GM18867 (cell line): ENCODE data around the gene COLQ.

Experiments
- ATAC-seq: cut with Tn5 transposase; IDR thresholded peaks from one replicate; pipeline ENCODE4 v1.9.1; 2021; ENCODE audit warnings: mild to moderate bottlenecking, moderate library complexity; ENCODE audit not compliant: unreplicated experiment

COLQ gene

GRCh38 chr3:15520804-15521572 is 518 bp downstream of the COLQ start:
- ATAC-seq = no peak

GRCh38 chr3:15520185-15520584 is 1.3 kb downstream of the COLQ start:
- ATAC-seq = no peak

- no peak for ATAC-seq
These were observed 2.4 kb downstream of the COLQ start for GRCh38 chr3:15519096-15519495.

- no peak for ATAC-seq
These were observed 6.7 kb downstream of the COLQ start for GRCh38 chr3:15514663-15515340.

GRCh38 chr3:15513810-15514662 is 7.5 kb downstream of the COLQ start:
- no peak for ATAC-seq

- ATAC-seq = no peak
These were observed 8.4 kb downstream of the COLQ start for GRCh38 chr3:15513116-15513515.

- ATAC-seq = no peak
These were observed 9.3 kb downstream of the COLQ start for GRCh38 chr3:15512166-15512565.

GRCh38 chr3:15511156-15511555 is 10.3 kb downstream of the COLQ start:
- ATAC-seq = no peak

GRCh38 chr3:15510493-15510892 is 11.0 kb downstream of the COLQ start:
- no peak for ATAC-seq

GRCh38 chr3:15506571-15506970 is 14.9 kb downstream of the COLQ start:
- no peak for ATAC-seq

GRCh38 chr3:15505479-15506165 is 15.9 kb downstream of the COLQ start:
- no peak for ATAC-seq

GRCh38 chr3:15502616-15503015 is 18.9 kb downstream of the COLQ start:
- no peak for ATAC-seq

- no peak for ATAC-seq
These were observed 20.4 kb downstream of the COLQ start for GRCh38 chr3:15501126-15501525.

- ATAC-seq = peak; percentile 57
These were observed 21.3 kb downstream of the COLQ start for GRCh38 chr3:15500107-15500724.

GRCh38 chr3:15499536-15499935 is 22.0 kb downstream of the COLQ start:
- no peak for ATAC-seq

- ATAC-seq = no peak
These were observed 22.9 kb downstream of the COLQ start for GRCh38 chr3:15498431-15499214.

- no peak for ATAC-seq
These were observed 23.5 kb downstream of the COLQ start for GRCh38 chr3:15497964-15498363.

GRCh38 chr3:15496341-15496664 is 25.2 kb downstream of the COLQ start:
- ATAC-seq = no peak

- ATAC-seq = no peak
These were observed 25.8 kb downstream of the COLQ start for GRCh38 chr3:15495461-15496340.
